SK-N-MC (cell line): ENCODE measurements around the gene PLK4.

Experiments used
- EZH2 ChIP-seq: fragments of 200-600 bp; sonication (generic); IDR thresholded peaks from one replicate; pipeline ENCODE4 v1.6.1; 2017; ENCODE audit warnings: antibody characterized with exemption
- FOXP2 ChIP-seq: optimal IDR thresholded peaks from 2 replicates; pipeline ENCODE3; 2011; ENCODE audit warnings: mild to moderate bottlenecking, moderate library complexity; ENCODE audit not compliant: insufficient read depth; ENCODE audit errors: extremely low read length, control extremely low read depth
- POLR2AphosphoS5 ChIP-seq: IDR thresholded peaks from 2 replicates; pipeline ENCODE4 v1.6.1; 2012; ENCODE audit warnings: mild to moderate bottlenecking, low read depth, low read length, borderline replicate concordance

- no peak for TF ChIP-seq POLR2AphosphoS5
- no peak for TF ChIP-seq EZH2
- TF ChIP-seq FOXP2: no peak
Observed at GRCh38 chr4:127852661-127853060, 28.0 kb upstream of the PLK4 start.
